IPS-NIHi11 (cell line): Measurements from ENCODE around the gene VRK3.
"Not testable (repeated sequence)": the region's sequence is repeated elsewhere in the genome, so short reads cannot be mapped to it uniquely, and the experiment has no call there.

Experiments
- DNase-seq: peaks from one replicate; pipeline ENCODE4 v3.0.0; 2012; ENCODE audit warnings: mixed read lengths, low spot score

The VRK3 gene

GRCh38 chr19:50025022-50025793 is at the start of gene VRK3:
Gene VRK3, minus strand, starts transcription at chr19:50025372. Its CDS starts 9,210 bp downstream, at chr19:50016162.
- DNase-seq: peak; percentile 99

DNA sequence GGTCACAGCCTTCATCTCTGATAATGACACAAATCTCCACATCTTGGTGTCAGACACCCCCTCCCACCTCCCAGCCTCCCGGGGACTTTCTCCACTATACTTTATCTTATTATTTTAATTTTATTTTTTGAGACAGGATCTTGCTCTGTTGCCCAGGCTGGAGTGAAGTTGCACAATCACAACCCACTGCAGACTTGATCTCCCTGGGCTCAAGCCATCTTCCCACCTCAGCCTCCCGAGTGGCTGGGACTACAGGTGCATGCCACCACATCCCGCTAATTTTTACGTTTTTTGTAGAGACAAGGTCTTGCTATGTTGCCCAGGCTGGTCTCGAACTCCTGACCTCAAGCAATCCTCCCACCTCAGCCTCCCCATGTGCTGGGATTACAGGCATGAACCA is 43.2 kb upstream of the VRK3 start:
- not testable (repeated sequence) for DNase-seq

DNA sequence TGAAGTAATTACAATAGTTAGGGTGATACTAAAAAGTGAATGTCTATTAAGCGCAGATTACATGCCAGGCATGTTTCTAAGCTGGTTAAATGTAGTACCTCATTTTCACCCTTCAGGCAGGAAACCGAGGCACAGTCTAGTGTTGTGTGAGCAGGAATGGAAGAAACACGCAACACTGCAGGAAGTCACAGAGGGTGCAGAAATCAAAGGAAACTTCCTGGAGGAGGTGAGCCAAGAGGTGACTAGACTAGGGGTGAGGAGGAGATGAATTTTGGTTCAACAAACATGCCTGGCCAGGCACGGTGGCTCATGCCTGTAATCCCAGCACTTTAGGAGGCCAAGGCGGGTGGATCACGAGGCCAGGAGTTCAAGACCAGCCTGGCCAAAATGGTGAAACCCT is 42.4 kb upstream of the VRK3 start:
- no peak for DNase-seq

GRCh38 chr19:50065938-50066337 is 40.8 kb upstream of the VRK3 start:
- no peak for DNase-seq

- no peak for DNase-seq
Measured at GRCh38 chr19:50061650-50062049, 36.5 kb upstream of the VRK3 start.

DNA sequence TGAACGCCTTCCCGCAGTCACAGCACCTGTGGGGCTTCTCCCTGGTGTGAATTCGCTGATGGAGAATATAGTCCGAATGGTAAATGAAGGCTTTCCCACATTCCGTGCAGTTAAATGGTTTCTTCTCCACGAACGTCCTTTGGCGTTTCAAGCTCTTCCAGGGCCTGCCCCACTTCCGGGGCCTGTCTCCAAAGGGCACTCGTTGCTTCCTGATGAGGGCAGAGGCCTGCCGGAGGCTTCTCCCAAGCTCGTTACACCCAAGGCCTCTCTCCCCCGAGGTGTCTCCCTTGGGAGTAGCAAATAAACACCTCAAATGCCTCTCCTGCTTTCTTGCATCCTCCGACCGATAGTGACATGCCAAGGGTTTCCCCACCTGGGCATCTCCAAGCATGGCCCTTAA is 34.9 kb upstream of the VRK3 start:
- DNase-seq: no peak

DNA sequence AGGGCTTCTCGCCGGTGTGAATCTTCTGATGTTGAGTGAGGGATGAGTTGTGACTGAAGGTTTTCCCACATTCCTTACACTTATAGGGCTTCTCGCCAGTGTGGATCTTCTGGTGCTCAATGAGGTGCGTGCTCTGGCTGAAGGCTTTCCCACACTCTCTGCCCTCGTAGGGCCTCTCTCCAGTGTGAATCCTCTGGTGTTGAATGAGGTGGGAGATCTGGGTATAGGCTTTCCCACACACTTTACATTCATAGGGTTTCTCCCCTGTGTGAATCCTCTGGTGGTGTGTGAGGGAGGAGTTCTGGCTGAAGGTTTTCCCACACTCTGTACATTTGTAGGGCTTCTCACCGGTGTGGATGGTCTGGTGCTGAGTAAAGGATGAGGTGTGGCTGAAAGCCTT is 33.9 kb upstream of the VRK3 start:
- no peak for DNase-seq

DNA sequence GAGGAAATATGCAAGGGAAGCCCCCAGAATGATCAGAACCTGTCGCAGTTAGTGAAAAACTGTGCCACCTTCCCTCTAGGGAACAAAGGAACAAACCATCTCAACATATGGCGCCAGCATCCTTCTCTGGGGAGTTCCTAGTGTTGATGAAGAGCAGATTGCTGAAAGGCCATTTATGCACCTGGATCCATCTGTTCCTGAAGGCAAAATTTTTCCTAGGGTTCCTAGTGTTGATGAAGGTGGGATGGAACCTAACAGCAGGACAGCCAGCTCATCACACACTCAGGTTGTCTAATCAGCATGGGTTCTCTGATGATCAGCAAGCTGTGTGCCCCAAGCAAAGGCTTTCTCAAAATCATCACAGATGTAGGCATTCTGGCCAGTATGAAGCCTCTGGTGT is 33.3 kb upstream of the VRK3 start:
- DNase-seq: no peak

DNA sequence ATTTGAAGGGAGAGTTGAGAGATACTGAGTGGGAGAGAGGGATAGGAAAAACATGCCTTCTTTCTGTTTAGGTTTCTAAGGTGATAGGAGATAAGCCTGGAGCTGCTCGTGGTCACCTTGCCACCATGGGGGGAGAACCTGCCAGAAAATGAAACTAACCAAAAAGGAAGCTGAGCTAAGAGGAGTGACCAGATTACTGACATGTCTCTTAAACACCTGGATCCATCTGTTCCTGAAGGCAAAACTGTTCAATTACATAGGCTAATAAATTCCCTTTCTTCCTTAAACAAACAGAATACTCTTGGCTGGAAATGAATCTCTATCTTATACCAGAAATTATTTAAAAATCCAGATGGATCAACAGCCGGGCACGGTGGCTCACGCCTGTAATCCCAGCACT is 27.9 kb upstream of the VRK3 start:
- no peak for DNase-seq

- no peak for DNase-seq
Measured at GRCh38 chr19:50051964-50052363, 26.8 kb upstream of the VRK3 start.

- DNase-seq: not testable (repeated sequence)
Measured at GRCh38 chr19:50051228-50051895, 26.2 kb upstream of the VRK3 start.

DNA sequence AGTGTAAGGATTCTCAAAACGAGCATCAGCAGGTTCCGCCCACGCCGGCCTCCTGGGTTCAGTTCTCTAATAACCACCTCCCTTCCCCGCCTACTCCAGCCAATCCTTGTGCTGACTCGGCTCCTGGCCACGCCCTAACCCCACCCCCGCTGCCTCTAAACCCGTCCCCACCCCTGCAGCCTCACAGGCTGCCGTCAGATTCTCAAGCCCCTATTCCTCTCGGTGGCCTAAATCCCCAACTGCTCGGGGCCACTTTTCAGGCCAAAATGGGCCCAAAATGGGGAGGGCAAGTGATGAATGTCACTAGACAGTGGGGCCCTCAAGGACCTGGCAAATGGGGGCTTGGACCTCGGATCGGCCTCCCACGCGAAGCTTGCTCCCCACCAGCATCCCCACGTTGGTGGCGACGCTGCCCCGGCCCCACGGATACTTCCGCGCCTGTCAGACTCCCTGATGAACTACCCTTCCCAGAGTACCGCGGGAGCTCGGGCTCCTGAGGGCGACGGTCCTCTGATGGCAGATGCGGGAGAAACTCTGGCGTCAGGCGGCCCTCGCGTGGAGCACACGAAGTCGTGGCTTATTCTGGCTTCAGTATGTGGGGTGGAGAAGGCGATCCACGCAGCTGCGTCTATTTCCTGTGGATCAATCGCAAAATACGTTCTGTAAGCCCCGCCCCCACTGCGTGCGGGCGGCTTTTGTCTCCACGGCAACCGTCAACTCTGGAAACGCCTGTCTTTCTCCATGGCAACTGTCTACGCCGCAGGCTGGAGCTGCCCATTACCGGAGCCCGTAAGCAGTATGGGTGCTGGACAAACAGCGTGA is 25.4 kb upstream of the VRK3 start:
- DNase-seq: peak; percentile 87

DNA sequence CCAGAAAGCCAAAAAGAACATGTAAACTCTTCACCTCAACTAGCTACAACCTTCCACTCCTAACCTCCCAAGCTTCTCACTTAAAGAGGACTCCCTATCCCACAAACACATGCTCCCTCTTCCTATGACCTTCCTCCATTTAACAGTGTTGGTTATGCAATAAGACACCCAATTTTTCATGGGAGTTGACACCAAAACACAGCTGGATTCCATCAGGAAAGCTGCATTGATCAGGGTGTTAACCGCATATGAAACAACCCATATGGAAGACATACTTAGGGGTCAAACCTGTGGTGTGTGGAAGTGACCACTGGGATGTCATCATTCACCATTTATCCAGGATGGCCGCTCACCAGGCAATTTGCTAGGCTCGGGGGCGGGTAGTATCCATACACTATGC is 22.5 kb upstream of the VRK3 start:
- no peak for DNase-seq

DNA sequence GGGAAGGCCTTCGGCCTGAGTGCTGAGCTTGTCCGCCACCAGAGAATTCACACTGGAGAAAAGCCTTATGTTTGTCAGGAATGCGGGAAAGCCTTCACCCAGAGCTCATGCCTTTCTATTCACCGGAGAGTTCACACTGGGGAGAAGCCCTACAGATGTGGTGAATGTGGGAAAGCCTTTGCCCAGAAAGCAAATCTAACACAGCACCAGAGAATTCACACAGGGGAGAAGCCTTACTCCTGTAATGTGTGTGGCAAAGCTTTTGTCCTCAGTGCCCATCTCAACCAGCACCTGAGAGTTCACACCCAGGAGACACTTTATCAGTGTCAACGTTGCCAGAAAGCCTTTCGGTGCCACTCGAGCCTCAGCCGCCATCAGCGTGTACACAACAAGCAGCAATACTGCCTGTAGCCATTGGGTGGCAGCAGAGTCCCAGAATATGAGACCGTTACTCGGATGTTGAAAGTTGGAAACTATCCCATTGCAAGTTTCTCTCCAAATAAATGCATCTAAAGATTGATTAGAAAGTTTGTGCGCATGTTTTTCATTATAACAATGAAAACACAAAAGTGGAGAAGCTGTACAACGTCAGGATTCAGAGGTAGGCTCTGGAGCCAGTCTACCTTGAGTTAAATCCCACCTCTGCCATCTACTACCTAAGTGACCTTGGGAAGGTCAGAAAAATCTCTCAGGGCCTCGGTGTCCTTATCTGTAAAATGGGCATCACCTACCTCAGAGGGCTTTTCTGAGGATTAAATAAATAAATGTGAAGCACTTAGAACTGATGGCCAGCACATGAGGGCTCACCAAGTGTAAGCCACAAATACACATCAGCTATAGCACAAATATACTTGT is 21.7 kb upstream of the VRK3 start:
- DNase-seq: peak; percentile 51

DNA sequence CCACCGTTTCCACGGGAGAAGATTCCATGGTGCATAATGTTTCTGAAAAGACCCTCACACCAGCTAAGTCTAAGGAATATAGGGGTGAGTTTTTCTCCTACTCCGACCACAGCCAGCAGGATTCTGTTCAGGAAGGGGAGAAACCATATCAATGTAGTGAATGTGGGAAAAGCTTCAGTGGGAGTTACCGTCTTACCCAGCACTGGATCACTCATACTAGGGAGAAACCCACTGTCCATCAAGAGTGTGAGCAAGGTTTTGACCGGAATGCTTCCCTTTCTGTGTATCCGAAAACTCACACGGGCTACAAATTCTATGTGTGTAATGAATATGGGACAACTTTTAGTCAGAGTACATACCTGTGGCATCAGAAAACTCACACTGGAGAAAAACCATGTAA is 19.8 kb upstream of the VRK3 start:
- DNase-seq: no peak

DNA sequence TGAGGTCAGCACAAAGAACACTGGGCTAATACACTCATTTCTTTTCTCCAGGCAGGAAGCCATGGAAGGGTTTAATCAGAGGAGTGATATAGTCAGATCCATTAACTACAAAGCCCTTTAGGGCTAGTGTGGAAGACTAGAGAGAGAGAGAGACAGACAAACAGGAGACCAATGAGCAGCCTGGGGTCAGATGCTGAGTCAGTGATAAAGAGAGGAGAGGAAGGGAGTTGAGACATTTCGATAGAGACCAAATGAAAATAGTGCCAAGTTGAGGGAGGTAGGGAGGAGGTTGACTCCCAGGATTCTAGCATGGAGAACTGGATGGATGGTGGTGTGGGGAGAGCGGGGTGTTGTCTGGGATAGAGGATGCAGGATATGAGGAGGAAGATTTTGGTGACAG is 18.8 kb upstream of the VRK3 start:
- no peak for DNase-seq

DNA sequence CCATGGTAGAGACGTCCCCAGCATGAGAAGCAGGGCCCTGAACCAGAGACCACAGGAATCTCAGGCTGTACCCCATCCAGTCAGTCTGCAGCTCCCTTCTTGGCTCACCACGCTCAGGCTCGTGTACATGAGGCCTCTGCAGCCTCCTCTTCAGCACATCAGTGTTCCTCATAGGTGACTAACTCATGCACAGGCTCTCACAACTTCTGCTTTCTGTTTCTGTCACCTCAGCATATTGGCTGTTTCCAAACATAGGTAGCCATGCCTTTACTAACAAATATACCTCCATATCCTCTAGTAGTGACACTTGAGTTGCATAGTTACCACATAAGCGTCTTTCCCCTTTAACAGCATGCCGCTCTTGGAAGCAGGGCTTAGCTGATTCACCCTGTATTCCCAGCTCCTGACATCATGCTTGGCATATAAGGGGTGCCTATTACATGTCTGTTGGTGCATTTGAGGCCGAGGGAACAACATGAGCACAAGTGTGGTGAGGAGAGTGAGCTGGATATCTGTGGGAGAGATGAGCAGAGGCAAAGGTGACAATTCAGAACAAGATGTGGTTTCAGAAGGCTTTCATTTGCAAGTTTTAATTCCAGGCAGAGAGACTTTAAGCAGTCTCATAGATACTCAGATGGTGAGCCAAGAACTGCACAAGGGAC is 17.3 kb upstream of the VRK3 start:
- no peak for DNase-seq

- DNase-seq: no peak
Measured at GRCh38 chr19:50040967-50041366, 15.8 kb upstream of the VRK3 start.

DNA sequence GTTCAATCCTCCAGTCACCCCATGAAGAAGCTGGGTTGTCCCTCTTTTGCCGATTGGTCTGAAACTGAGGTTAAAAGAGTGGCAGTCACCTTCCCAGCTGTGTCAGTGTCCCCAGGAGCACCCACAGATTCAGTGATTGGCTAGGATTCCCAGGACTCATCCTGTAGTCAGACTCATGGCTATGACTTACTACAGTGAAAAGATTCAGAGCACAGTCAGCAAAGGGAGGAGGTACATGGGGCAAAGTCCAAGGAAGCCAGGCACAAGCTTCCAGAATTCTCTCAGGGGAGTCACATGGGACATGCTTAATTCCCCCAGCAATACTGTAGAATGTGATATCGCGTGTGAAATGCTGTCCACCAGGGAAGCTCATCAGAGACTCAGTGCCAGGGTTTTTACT is 14.8 kb upstream of the VRK3 start:
- DNase-seq: no peak

DNA sequence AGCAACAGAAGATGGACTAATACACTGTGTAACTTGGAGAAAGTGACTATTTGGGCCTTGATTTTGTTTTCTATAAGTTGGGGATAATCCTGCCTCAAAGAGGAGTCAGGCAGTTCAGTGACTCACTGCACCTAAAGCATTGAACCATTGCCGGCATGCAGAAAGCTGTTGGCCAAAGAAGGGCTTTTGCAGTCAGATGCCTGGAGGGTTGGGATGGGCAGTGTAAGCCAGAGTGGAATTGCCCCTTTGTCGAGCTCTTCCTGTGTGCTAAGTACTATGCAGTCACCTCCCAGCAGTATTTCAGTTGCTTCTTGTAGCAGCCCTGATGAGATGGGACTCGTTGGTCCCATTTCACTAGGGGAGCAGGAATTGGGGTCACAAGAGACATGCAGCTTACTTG is 11.7 kb upstream of the VRK3 start:
- DNase-seq: no peak

- DNase-seq: no peak
Measured at GRCh38 chr19:50030937-50031336, 5.8 kb upstream of the VRK3 start.
